HG03575 (cell line): ENCODE results near the gene GARIN5A.

Experiments
- ATAC-seq: cut with Tn5 transposase; IDR thresholded peaks from one replicate; pipeline ENCODE4 v1.9.1; 2021; ENCODE audit not compliant: unreplicated experiment, insufficient number of reproducible peaks, low FRiP score; ENCODE audit errors: extremely low read depth

Gene GARIN5A

GRCh38 chr19:50510121-50510670 lies 33.5 kb upstream of the GARIN5A start:
- no peak for ATAC-seq

- no peak for ATAC-seq
Observed at GRCh38 chr19:50509366-50509765, 32.7 kb upstream of the GARIN5A start.

GRCh38 chr19:50508843-50509190 lies 32.2 kb upstream of the GARIN5A start:
- ATAC-seq: no peak

GRCh38 chr19:50507376-50507775 lies 30.7 kb upstream of the GARIN5A start:
- ATAC-seq: no peak

- no peak for ATAC-seq
Observed at GRCh38 chr19:50506700-50507099, 30.1 kb upstream of the GARIN5A start.

- ATAC-seq: no peak
Observed at GRCh38 chr19:50505856-50506611, 29.4 kb upstream of the GARIN5A start.

GRCh38 chr19:50501568-50502475 lies 25.2 kb upstream of the GARIN5A start:
- ATAC-seq: no peak

GRCh38 chr19:50501186-50501567 lies 24.5 kb upstream of the GARIN5A start:
- no peak for ATAC-seq

GRCh38 chr19:50500753-50501151 lies 24.1 kb upstream of the GARIN5A start:
- no peak for ATAC-seq

- ATAC-seq: no peak
Observed at GRCh38 chr19:50500060-50500752, 23.6 kb upstream of the GARIN5A start.

GRCh38 chr19:50498219-50499056 lies 21.8 kb upstream of the GARIN5A start:
- ATAC-seq: no peak

- no peak for ATAC-seq
Observed at GRCh38 chr19:50497022-50497405, 20.4 kb upstream of the GARIN5A start.

GRCh38 chr19:50496189-50497021 lies 19.8 kb upstream of the GARIN5A start:
- ATAC-seq: no peak

- no peak for ATAC-seq
Observed at GRCh38 chr19:50495020-50495531, 18.4 kb upstream of the GARIN5A start.

GRCh38 chr19:50494186-50495019 lies 17.8 kb upstream of the GARIN5A start:
- no peak for ATAC-seq

GRCh38 chr19:50493171-50493570 lies 16.5 kb upstream of the GARIN5A start:
- no peak for ATAC-seq
